IPS DF 19.7 (cell line): ENCODE results near the gene BRPF1.
"Not testable (repeated sequence)": the region's sequence is repeated elsewhere in the genome, so short reads cannot be mapped to it uniquely, and the experiment has no call there.

Experiments
- DNase-seq: peaks from one replicate; pipeline ENCODE4 v3.0.0-alpha.2; 2013; ENCODE audit warnings: low read depth, low spot score

Gene BRPF1

GRCh38 chr3:9767418-9767817 lies 35.9 kb downstream of the BRPF1 start:
- no peak for DNase-seq

DNA sequence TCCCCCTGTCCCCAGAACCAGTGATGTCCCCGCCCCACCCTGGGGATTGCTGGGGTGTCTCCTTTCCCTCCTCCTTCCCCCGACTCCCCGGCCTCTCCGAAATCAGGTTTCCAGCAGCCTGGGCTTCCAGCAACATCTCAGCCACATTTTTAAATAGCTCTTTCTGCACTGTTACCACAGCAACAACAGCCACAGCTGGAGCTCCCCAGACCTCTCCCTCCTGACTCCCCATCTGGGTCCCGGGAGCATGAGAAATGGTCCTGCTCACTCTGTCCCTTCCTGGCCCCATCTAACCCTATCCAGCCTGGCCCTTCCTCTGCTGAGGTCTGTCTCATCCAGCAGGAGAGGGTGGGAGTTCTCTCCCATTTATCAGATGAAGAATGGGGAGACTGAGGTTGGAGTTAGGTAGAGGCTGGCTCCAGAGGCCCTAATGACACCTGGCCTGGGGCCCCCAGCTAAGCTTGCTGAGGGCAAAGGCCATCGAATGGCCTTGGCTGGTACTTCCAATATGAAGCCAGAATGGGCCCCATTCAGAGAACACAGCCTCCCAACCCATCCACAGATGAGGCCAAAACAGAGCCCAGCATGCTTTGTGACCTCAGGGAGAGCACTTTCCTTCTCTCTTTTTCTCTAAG lies 36.7 kb downstream of the BRPF1 start:
- no peak for DNase-seq

- no peak for DNase-seq
Measured at GRCh38 chr3:9769012-9769411, 37.5 kb downstream of the BRPF1 start.

GRCh38 chr3:9769426-9770275 lies 38.1 kb downstream of the BRPF1 start, which contains the start of gene CAMK1:
CAMK1 (minus strand) TSS chr3:9769947; CDS start chr3:9767749, 2,198 bp downstream.
- DNase-seq: no peak

DNA sequence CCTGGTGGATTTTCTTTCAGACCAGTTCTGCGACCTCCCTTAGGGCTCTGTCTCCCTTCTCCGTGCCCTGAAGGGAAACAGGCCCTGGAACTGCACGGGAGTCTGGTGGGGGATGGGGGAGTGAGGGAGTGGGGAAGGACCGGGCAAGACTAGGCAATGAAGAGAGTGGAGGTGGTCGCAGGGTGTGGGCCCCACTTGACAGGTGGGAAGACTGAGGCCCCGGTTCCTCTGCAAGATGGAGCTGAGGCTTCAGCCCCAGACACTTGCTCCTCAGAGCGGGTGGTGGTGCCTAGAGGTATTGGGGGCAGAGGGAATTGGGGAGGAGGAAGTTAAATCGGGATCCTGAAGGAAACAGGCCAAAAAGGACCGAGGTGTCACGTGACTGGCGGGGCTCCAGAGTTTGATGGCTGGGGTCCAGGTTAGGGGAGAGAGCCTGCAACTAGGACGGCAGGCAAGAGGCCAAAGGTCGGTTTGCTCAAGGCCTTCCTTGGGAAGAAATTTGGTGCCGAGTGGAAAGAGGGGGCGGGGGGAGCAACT lies 38.8 kb downstream of the BRPF1 start:
- no peak for DNase-seq

DNA sequence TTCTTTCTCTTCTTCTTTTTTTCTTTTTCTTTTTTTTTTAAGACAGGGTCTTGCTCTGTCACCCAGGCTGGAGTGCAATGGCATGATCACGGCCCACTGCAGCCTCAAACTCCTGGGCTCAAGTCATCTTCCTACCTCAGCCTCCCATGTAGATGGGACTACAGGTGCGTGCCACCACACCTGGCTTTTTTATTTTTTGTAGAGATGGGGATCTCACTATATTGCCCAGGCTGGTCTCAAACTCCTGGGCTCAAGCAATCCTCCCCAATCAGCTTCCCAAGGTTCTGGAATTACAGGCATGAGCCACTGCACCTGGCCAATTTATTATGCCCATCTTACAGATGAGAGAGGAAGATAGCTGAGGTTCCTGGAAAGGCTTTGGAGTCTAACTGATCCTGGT lies 39.5 kb downstream of the BRPF1 start:
- DNase-seq: not testable (repeated sequence)

- DNase-seq: no peak
Measured at GRCh38 chr3:9776896-9777693, 45.6 kb downstream of the BRPF1 start.

DNA sequence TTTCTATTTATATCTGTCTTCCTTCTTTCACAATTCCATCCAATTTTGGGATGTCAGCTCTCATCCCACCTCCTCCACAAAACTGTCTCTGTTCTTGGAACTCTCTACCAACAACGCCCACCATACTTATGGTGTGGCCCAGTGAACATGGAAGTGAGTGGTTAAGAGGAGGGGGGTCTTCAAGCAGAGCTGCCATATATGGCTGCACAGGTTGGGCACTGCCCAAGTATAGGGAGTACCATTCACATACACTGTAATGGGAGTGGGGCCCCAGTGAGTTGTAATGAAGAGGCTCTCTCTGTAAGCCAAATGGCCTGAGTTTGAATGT lies 46.1 kb downstream of the BRPF1 start:
- DNase-seq: no peak

- DNase-seq: no peak
Measured at GRCh38 chr3:9778143-9779074, 46.9 kb downstream of the BRPF1 start.

DNA sequence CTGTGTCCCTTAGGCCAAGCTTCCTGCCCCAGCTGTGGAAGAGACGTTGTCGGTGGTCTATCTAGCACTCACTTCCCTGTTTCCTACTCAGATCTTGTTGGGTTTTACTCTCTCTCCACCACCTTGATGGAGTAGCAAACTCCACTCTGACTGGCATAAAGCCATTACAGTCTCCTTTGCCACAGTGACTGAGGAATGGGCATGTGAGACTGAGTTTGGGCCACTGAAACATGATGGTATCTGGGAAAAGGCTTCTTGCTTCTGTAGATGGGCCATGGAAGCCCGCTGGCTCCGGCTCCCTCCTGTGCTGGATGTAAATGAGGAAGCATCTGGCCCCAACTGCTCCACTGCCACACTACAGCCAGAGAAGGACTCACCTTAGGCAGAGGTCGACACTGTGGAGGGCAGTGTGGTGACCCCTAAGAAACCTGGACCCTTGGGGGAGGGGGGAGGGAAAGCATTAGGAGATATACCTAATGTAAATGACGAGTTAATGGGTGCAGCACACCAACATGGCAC lies 47.6 kb downstream of the BRPF1 start:
- DNase-seq: no peak

DNA sequence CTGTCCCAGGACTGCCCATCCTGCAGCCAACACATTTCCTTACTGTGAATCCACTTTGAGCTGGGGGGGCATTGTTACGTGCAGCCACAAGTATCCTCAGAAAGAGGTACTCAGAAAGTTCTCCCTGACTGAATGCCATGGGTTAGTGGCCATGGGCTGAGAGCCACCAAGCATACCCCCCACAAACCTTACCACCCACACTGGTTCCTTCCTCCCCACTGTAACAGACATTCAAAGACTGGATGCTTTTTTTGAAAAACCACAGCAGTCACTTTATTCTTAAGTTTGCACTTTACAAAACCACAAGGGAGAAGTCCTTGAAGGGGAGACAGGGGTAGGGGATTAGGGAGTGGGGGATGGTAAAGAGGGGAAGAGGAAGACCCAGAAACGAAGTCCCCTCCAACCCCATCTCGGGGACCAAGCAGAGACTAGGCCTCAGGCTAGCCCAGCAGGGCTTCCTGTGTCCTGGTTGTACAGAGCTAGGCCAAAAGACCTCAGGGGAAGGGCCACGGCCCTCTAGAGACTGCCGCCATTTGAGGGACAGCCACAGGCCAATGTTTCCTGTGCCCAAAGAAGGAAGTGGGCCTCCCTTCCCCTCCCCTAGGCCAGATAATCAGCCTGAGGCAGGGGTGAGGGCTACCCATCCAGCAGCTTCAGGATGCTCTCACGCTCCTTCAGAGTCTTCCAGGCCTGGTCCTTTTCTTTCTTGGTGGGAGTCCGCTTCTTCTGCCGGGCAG lies 48.4 kb downstream of the BRPF1 start:
- no peak for DNase-seq

- DNase-seq: no peak
Measured at GRCh38 chr3:9780458-9780812, 48.9 kb downstream of the BRPF1 start.

GRCh38 chr3:9780910-9781309 lies 49.4 kb downstream of the BRPF1 start:
- no peak for DNase-seq

GRCh38 chr3:9781551-9781950 lies 50.0 kb downstream of the BRPF1 start:
- DNase-seq: no peak

DNA sequence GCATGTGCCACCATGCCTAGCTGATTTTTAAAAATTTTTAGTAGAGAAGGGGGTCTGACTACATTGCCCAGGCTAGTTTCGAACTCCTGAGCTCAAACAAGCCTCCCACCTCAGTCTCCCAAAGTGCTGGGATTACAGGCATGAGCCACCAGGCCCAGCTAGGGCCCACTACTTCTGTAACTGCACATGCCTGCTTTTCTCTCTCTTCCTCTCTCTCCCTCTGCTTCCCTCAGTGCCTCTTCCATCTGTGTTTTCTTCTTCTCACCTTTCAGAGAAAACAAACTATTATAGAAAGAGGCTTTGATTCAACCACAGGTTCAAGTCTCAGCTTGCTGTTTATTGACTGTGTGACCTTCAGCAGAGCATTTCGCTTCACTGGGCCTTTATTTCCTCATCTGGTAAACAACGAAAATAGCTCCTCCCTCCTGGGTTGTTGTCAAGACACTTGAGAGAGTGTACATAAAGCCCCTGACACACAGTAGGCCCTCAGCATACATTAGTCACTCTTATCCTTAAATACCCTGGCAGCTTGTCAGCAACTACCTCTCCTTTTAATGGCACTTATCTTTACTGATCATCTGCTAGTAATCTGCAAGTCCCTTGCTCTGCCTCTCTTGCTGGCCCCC lies 50.6 kb downstream of the BRPF1 start:
- no peak for DNase-seq

DNA sequence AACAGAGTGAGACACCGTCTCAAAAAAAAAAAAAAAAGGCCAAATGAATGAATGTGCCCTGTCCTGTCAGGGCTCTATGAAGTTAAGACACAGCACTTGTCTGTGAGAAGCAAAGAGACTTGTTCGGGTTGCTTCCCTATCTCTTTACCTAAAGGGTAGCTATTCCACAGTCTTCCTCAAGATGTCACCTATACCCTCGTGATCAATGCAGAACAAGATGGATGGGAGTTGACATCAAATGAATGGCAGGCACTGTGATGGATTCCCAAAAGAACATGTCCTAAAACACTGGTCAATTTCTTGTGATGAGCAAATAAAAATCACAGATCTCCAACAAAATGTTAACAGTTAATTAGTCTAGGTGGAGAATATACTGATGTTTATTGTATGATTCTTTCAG lies 51.2 kb downstream of the BRPF1 start:
- no peak for DNase-seq

DNA sequence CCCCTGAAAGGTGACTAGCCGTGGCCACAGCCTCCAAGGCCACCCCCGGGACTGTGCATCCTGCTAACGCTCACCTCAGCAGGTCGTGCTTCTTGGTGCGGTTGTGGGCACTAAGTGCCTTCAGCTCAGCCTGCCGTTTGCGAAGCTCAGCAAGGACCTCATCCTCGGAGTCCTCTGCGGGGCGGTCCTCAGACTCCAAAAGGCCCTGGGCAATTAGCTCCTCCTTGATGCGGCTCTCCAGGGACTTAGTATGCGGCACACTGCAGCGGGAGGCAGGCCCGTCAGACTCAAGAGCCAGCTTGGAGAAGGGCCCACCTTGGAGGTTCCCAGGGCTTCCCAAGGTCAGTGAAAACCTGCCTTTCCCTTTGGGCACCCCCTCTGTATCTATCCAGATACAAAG lies 52.4 kb downstream of the BRPF1 start:
- DNase-seq: no peak

GRCh38 chr3:9784965-9785364 lies 53.4 kb downstream of the BRPF1 start:
- no peak for DNase-seq

GRCh38 chr3:9785602-9786001 lies 54.1 kb downstream of the BRPF1 start:
- no peak for DNase-seq

- DNase-seq: no peak
Measured at GRCh38 chr3:9786209-9786739, 54.7 kb downstream of the BRPF1 start.
